Transverse colon (tissue), 4 donors: ENCODE measurements around the gene GNA12. TPM values are rescaled to one million over a fixed set of nuclear protein-coding genes. Genes with fewer than 3 reads are reported as not detected.

Experiments
- DNase-seq: peaks from one replicate; pipeline ENCODE4 v3.0.0-alpha.2; 2019
- H3K27ac ChIP-seq, 4 donors: fragments of 200-600 bp; sonication (generic); 2 replicates each; pipeline ENCODE4 v1.5.1; 2016 to 2018; ENCODE audit warnings: inconsistent platforms in 4 of 4
- H3K27me3 ChIP-seq: fragments of 200-600 bp; sonication (generic); 2 replicates; pipeline ENCODE4 v1.5.1; 2017; ENCODE audit warnings: inconsistent platforms
- H3K36me3 ChIP-seq, 4 donors: fragments of 200-600 bp; sonication (generic); 2 replicates each; pipeline ENCODE4 v1.5.1; 2017 to 2019; ENCODE audit warnings: inconsistent platforms in 4 of 4
- H3K4me1 ChIP-seq, 4 donors: fragments of 200-600 bp; sonication (generic); 2 replicates each; pipeline ENCODE4 v1.5.1; 2017 to 2020; ENCODE audit warnings: inconsistent platforms in 4 of 4
- H3K4me3 ChIP-seq, 4 donors: fragments of 200-600 bp; sonication (generic); 1 replicate in 1 of 4; 2 replicates in 3 of 4; pipeline versions ENCODE4 v1.5.1 to v1.6.1; 2017 to 2019; ENCODE audit warnings: inconsistent platforms in 4 of 4
- H3K9me3 ChIP-seq, 2 donors: fragments of 200-600 bp; sonication (generic); 2 replicates each; pipeline ENCODE4 v1.5.1; 2017 to 2019; ENCODE audit warnings: inconsistent platforms in 2 of 2
- CTCF ChIP-seq, 5 experiments: fragments of 200-600 bp in 3 of 5; fragments of 450-650 bp in 2 of 5; sonication (generic) in 3 of 5; IDR thresholded peaks; 1 replicate in 2 of 5; 2 replicates in 3 of 5; pipeline ENCODE4 v1.5.1; 2016 to 2017; ENCODE audit warnings: antibody characterized with exemption in 5 of 5, inconsistent platforms in 3 of 5, mild to moderate bottlenecking in 2 of 5, moderate library complexity in 1 of 5
- EP300 ChIP-seq: sonication (generic); formaldehyde crosslinking; IDR thresholded peaks from one replicate; pipeline ENCODE4 v1.6.1; 2017; ENCODE audit warnings: antibody characterized with exemption, low read depth
- POLR2A ChIP-seq: fragments of 450-650 bp; IDR thresholded peaks from one replicate; pipeline ENCODE4 v1.6.1; 2016; ENCODE audit warnings: antibody characterized with exemption, mild to moderate bottlenecking, moderate library complexity
- POLR2AphosphoS5 ChIP-seq, 3 donors: sonication (generic); formaldehyde crosslinking; IDR thresholded peaks; one replicate each; pipeline ENCODE4 v1.6.1; 2016; ENCODE audit warnings: antibody characterized with exemption in 3 of 3
- WGBS, 2 donors: methylation state at CpG; one replicate each; pipeline ENCODE4 v1.1.5; 2018; ENCODE audit warnings: low coverage in 1 of 2; 5-methylcytosine and 5-hydroxymethylcytosine counted together
- in situ Hi-C, 4 donors: fragments of 200-750 bp; cut with MboI; loops; one replicate each; pipeline versions ENCODE4 v1.15.0 to v1.15.1; 2017; ENCODE audit warnings: low sequenced_read_pairs in 3 of 4, low pct_ligation_motif_present in 1 of 4, low pct_unique_long_range_greater_than_20kb in 1 of 4
- intact Hi-C: fragments of 100-400 bp; cut with DNase I; formaldehyde crosslinking; loops from one replicate; pipeline ENCODE4 v1.15.1; 2023; ENCODE audit warnings: low total_unique reads
- total RNA-seq, 4 donors: library from RNA; depleted of rRNA; stranded (reverse); fragments of >200 nt; gene quantifications; one replicate each; pipeline ENCODE4 v1.1.0, GENCODE V29; 2016

GNA12 gene
- total RNA-seq, 4 donors from 2014 or later: 18.9 to 39.6 (median 22.2) TPM

GRCh38 chr7:2886391-2886790, 42.3 kb upstream of the GNA12 start:
- Histone ChIP-seq H3K4me1 (peaks cover 0 to 18% (median 9%) of the 10 kb centered on the region in 4 donors), H3K36me3 (no peaks in the 10 kb centered on the region), H3K27me3 (peaks cover 26% of the 10 kb centered on the region), H3K4me3 (no peak overlapping the region), H3K9me3 (no peaks in the 10 kb centered on the region), H3K27ac (no peak overlapping the region)
- WGBS, 2 donors: 59% methylated on average over 5 of the region's 5 CpGs; no CpG with 5 or more reads in 1 of the 2 donors
- intact Hi-C loops: no loop called here
- no peak for TF ChIP-seq POLR2AphosphoS5 (IDR thresholded peaks at IDR 0.05)
- no peak for TF ChIP-seq EP300
- TF ChIP-seq POLR2A: no peak
- no peak for TF ChIP-seq CTCF (IDR thresholded peaks at IDR 0.05)
- no peak for DNase-seq
- in situ Hi-C loops: loop anchor here in 1 of 4 donors (25.0 kb wide), 1 partner anchor 251 kb away; no protein-coding TSS in a partner anchor

DNA sequence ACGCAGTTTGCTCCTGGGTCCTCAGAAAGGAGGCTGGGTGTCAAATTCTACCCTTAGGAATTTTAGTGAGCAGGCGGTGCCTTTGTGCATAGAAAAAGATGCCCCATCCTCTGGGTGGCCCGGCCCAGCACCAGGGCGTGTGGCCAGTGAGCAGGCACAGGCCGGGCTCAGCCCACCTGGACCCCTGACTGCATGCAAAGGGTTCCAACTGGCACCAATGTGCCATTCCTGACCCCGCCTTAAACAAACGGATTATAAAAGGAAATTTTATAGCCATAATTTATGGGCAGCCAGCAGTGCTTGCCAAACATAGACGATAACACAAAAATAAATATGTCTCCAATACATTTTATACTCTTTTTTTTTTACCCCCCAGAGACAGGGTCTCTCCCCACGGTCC, 40.1 kb upstream of the GNA12 start:
- no peak for TF ChIP-seq POLR2AphosphoS5 (IDR thresholded peaks at IDR 0.05)
- no peak for TF ChIP-seq CTCF (IDR thresholded peaks at IDR 0.05)
- TF ChIP-seq POLR2A: no peak
- no peak for TF ChIP-seq EP300
- WGBS, 2 donors: 31 to 33% methylated on average over 7 to 9 of the region's 9 CpGs

DNA sequence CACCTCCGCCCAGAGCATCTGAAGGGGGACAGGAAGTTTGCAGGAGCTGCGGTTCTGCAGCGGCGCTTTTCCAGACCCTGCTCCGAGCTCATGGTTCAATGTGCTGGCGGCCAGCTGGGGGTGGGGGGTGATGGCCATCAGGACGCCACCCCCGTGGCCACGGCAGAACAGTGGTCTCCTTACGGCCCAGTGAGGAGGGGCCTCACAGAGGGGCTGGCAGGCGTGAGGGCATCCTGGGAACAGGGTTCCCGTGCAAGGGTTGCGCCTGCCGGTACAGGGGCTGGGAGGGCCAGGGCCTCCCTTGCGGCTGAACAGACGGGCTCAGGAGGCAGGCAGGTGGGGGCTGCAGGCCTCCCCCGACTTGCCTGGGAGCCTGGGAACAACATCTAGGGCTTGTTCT, 39.0 kb upstream of the GNA12 start:
- Histone ChIP-seq H3K4me3 (no peak overlapping the region), H3K27me3 (peaks cover 34% of the 10 kb centered on the region), H3K27ac (no peak overlapping the region), H3K4me1 (peaks cover 0 to 18% (median 9%) of the 10 kb centered on the region in 4 donors), H3K36me3 (no peaks in the 10 kb centered on the region), H3K9me3 (no peaks in the 10 kb centered on the region)
- in situ Hi-C loops: loop anchor here in 1 of 4 donors (25.0 kb wide), 1 partner anchor 254 kb away; no protein-coding TSS in a partner anchor
- WGBS, 2 donors: 58% methylated on average over 16 of the region's 17 CpGs; no CpG with 5 or more reads in 1 of the 2 donors
- TF ChIP-seq EP300: no peak
- TF ChIP-seq POLR2A: no peak
- no peak for TF ChIP-seq CTCF (IDR thresholded peaks at IDR 0.05)
- TF ChIP-seq POLR2AphosphoS5 (IDR thresholded peaks at IDR 0.05): no peak
- intact Hi-C loops: no loop called here
- no peak for DNase-seq

More for the DNA sequence above, 40.1 kb upstream of the GNA12 start:
- in situ Hi-C loops (loop anchor here in 1 of 4 donors (25.0 kb wide), 1 partner anchor 253 kb away; no protein-coding TSS in a partner anchor), intact Hi-C loops (no loop called here)
- peaks cover 0 to 18% (median 9%) of the 10 kb centered on the region in 4 donors for H3K4me1 ChIP-seq
- peaks cover 34% of the 10 kb centered on the region for H3K27me3 ChIP-seq
- H3K4me3 ChIP-seq: no peak overlapping the region
- no peak for DNase-seq
- H3K27ac ChIP-seq: no peak overlapping the region
- no peaks in the 10 kb centered on the region for H3K36me3 ChIP-seq
- H3K9me3 ChIP-seq: no peaks in the 10 kb centered on the region

DNA sequence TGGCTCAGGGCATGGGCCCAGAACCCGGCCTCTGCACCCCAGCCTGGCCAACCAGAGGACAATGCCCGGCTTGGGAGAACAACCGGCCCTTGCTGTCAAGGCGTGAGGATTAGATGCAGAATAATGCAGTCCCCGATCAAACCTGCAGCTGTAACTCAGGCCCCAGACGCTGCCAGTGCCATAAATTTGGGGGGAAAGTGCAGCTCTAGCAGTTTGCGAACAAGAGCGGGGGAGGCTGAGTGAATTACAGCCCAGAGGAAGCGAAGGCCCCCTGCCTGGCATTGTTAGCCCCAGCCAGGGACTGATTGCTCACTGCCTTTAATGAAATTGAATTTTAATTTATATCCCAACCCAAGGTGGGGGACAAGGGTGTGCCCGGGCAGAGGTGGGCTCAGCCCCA, 38.0 kb upstream of the GNA12 start:
- intact Hi-C loops: no loop called here
- 55% methylated on average over 10 of the region's 10 CpGs; no CpG with 5 or more reads in 1 of the 2 donors for WGBS, 2 donors
- Histone ChIP-seq H3K4me1 (peaks cover 0 to 15% (median 9%) of the 10 kb centered on the region in 4 donors), H3K4me3 (no peak overlapping the region), H3K27ac (no peak overlapping the region), H3K27me3 (peaks cover 29% of the 10 kb centered on the region), H3K9me3 (no peaks in the 10 kb centered on the region), H3K36me3 (no peaks in the 10 kb centered on the region)
- no peak for DNase-seq
- in situ Hi-C loops: loop anchor here in 1 of 4 donors (25.0 kb wide), 1 partner anchor 255 kb away; no protein-coding TSS in a partner anchor
- TF ChIP-seq EP300 (no peak), POLR2A (no peak), POLR2AphosphoS5 (IDR thresholded peaks at IDR 0.05) (no peak), CTCF (IDR thresholded peaks at IDR 0.05) (no peak)
